Loucy (cell line): ENCODE measurements around the gene TACR2.

Experiments
- H2AFZ ChIP-seq: fragments of 200-600 bp; sonication (generic); 2 replicates; pipeline ENCODE4 v1.6.0; 2016; ENCODE audit warnings: antibody characterized with exemption, mild to moderate bottlenecking, low read length, moderate library complexity
- H3F3A ChIP-seq: fragments of 200-600 bp; 2 replicates; pipeline ENCODE4 v1.6.0; 2016; ENCODE audit warnings: antibody characterized with exemption, low read depth, mild to moderate bottlenecking
- H3K27me3 ChIP-seq: fragments of 200-600 bp; sonication (generic); 2 replicates; pipeline ENCODE4 v1.6.1; 2014; ENCODE audit warnings: low read length, mild to moderate bottlenecking; ENCODE audit not compliant: insufficient read depth, poor library complexity, severe bottlenecking
- H3K36me3 ChIP-seq: fragments of 200-600 bp; sonication (generic); 2 replicates; pipeline ENCODE4 v1.6.1; 2016; ENCODE audit warnings: low read length; ENCODE audit not compliant: insufficient read depth
- H3K4me1 ChIP-seq: fragments of 200-600 bp; sonication (generic); 2 replicates; pipeline ENCODE4 v1.5.1; 2014; ENCODE audit warnings: low read length, mild to moderate bottlenecking; ENCODE audit not compliant: insufficient read depth, poor library complexity, severe bottlenecking
- H3K4me2 ChIP-seq: fragments of 200-600 bp; sonication (generic); 2 replicates; pipeline ENCODE4 v1.6.0; 2014; ENCODE audit warnings: antibody characterized with exemption, low read length, low read depth, mild to moderate bottlenecking; ENCODE audit not compliant: poor library complexity, severe bottlenecking
- H3K4me3 ChIP-seq: fragments of 200-600 bp; sonication (generic); 2 replicates; pipeline ENCODE4 v1.5.1; 2014; ENCODE audit warnings: low read length, mild to moderate bottlenecking, mixed read lengths; ENCODE audit not compliant: poor library complexity, severe bottlenecking
- H3K79me2 ChIP-seq: fragments of 200-600 bp; sonication (generic); 2 replicates; pipeline ENCODE4 v1.6.1; 2014; ENCODE audit warnings: low read length; ENCODE audit not compliant: insufficient read depth
- H3K9ac ChIP-seq: fragments of 200-600 bp; sonication (generic); 2 replicates; pipeline ENCODE4 v1.6.0; 2014; ENCODE audit warnings: mild to moderate bottlenecking, low read depth, low read length, moderate library complexity; ENCODE audit not compliant: poor library complexity, severe bottlenecking
- H3K9me2 ChIP-seq: fragments of 200-600 bp; sonication (generic); replicated peaks from 2 replicates; pipeline ENCODE4 v1.6.1; 2016; ENCODE audit warnings: low read depth, low read length, mixed read lengths
- H3K9me3 ChIP-seq: fragments of 200-600 bp; sonication (generic); 2 replicates; pipeline ENCODE4 v1.6.1; 2014; ENCODE audit warnings: mild to moderate bottlenecking, antibody characterized with exemption, low read length, low read depth; ENCODE audit not compliant: insufficient read depth
- H4K20me1 ChIP-seq: fragments of 200-600 bp; sonication (generic); 2 replicates; pipeline ENCODE4 v1.6.0; 2014; ENCODE audit warnings: antibody characterized with exemption, low read length, mild to moderate bottlenecking; ENCODE audit not compliant: insufficient read depth, poor library complexity, severe bottlenecking
- EZH2phosphoT487 ChIP-seq: fragments of 200-600 bp; IDR thresholded peaks from 2 replicates; pipeline ENCODE4 v1.6.1; 2018; ENCODE audit warnings: antibody characterized with exemption, mild to moderate bottlenecking, moderate library complexity, borderline replicate concordance
- TF ChIP-seq, protein P1 (sequence below): fragments of 200-600 bp; sonication (generic); conservative IDR thresholded peaks from 2 replicates; pipeline ENCODE4 v1.5.1; 2014; ENCODE audit warnings: mild to moderate bottlenecking, antibody characterized with exemption, low read length

TACR2 gene

DNA sequence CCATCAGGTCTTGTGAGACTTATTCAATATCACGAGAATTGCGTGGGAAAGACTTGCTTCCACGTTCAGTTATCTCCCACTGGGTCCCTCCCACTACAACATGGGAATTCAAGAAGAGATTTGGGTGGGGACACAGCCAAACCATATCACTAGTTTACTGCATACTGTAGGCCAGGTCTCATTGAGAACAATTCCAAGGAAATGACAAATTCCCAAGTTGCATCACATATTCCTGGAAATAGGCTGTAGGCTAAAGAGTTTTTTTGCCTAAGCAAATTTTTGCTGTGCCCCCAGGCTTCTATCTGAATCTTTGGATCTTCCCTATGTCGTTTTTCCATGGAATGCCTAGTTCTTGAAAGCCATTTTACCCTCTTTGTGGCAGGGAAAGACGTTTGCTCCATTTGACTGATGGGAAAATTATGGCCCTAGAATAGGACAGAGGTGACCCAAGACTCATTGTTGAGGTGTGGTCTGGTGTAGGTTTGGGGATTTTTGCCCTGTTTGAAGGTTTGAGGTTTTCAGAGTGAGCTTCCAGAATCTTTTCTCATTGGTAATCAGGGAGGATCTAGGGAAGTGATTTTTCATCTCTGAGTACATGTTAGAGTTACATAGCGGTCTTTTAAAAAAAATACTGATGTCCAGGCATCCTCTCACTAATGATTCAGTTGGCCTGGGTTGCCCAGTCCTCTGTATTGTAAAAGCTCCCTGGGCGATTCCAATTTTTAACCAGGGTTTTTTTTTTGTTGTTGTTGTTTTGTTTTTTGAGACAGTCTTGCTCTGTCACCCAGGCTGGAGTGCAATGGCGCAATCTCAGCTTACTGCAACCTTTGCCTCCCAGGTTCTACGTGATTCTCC is 44.4 kb downstream of the TACR2 start:
- no peaks in the 10 kb centered on the region for H3K9me2 ChIP-seq
- H3K4me2 ChIP-seq, result no peak overlapping the region
- H2AFZ ChIP-seq, result no peak overlapping the region
- H3K4me1 ChIP-seq, result no peaks in the 10 kb centered on the region
- no peaks in the 10 kb centered on the region for H3K9me3 ChIP-seq
- H3F3A ChIP-seq, result no peaks in the 10 kb centered on the region
- no peaks in the 10 kb centered on the region for H3K79me2 ChIP-seq
- H3K4me3 ChIP-seq, result no peak overlapping the region
- H3K27me3 ChIP-seq, result no peaks in the 10 kb centered on the region
- peaks cover 94% of the 10 kb centered on the region for H3K36me3 ChIP-seq
- TF ChIP-seq, protein P1, sequence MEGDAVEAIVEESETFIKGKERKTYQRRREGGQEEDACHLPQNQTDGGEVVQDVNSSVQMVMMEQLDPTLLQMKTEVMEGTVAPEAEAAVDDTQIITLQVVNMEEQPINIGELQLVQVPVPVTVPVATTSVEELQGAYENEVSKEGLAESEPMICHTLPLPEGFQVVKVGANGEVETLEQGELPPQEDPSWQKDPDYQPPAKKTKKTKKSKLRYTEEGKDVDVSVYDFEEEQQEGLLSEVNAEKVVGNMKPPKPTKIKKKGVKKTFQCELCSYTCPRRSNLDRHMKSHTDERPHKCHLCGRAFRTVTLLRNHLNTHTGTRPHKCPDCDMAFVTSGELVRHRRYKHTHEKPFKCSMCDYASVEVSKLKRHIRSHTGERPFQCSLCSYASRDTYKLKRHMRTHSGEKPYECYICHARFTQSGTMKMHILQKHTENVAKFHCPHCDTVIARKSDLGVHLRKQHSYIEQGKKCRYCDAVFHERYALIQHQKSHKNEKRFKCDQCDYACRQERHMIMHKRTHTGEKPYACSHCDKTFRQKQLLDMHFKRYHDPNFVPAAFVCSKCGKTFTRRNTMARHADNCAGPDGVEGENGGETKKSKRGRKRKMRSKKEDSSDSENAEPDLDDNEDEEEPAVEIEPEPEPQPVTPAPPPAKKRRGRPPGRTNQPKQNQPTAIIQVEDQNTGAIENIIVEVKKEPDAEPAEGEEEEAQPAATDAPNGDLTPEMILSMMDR, result no peak
- H3K9ac ChIP-seq, result no peak overlapping the region
- H4K20me1 ChIP-seq, result no peaks in the 10 kb centered on the region

DNA sequence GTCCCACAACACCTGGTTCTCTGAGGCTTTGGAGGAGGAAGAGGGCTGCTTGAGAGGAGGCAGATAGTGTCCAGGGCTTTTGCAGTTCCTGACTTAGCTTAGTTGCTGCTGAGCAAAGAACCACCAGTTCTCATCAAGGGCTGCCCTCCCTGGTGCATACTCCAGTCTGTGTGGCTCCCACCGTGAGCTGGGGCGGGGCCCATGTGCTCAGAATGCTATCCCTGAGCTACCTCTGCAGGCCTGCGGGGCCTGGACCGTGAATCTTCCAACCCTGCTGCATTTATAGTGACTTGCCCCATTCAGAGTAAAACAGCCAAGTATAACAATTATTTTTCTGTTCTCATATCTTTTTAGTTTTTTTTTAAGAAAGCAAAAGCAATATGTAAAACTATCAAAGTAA is 49.2 kb downstream of the TACR2 start:
- TF ChIP-seq EZH2phosphoT487, result no peak
- TF ChIP-seq, protein P1, result no peak
- H2AFZ ChIP-seq, result no peak overlapping the region
- peaks cover 97% of the 10 kb centered on the region for H3K36me3 ChIP-seq
- no peaks in the 10 kb centered on the region for H3K79me2 ChIP-seq
- H3F3A ChIP-seq, result no peaks in the 10 kb centered on the region
- H3K9me2 ChIP-seq, result no peaks in the 10 kb centered on the region
- no peak overlapping the region for H3K9ac ChIP-seq
- no peaks in the 10 kb centered on the region for H4K20me1 ChIP-seq
- no peak overlapping the region for H3K4me3 ChIP-seq
- H3K4me1 ChIP-seq, result no peaks in the 10 kb centered on the region
- H3K4me2 ChIP-seq, result no peak overlapping the region
- no peaks in the 10 kb centered on the region for H3K9me3 ChIP-seq
- H3K27me3 ChIP-seq, result no peaks in the 10 kb centered on the region

DNA sequence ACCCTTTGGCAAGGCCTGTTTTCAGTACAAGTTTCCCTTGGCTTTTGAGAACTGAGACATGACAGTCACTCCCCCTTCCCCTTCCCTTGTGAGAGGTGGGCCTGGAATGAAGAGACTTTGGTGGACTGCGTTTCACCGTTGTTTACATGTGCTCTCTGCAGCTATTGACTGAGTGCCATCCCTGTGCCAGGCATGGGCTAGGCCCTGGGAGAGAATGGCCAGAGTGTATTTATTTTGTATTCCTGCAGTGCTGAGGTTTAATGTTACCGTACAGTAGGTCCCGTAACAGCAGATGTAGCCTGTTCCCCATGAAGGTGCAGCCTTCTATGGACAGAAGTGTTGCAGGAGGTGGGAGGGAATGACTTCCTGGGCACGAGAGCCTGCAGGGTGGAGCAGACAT is 50.0 kb downstream of the TACR2 start:
- Histone ChIP-seq H3K4me1 (no peaks in the 10 kb centered on the region), H3K9ac (no peak overlapping the region), H4K20me1 (no peaks in the 10 kb centered on the region), H3K27me3 (no peaks in the 10 kb centered on the region), H3K4me3 (no peak overlapping the region), H3K79me2 (no peaks in the 10 kb centered on the region), H3K36me3 (peaks cover 97% of the 10 kb centered on the region), H3F3A (no peaks in the 10 kb centered on the region), H3K4me2 (no peak overlapping the region), H3K9me2 (no peaks in the 10 kb centered on the region), H3K9me3 (no peaks in the 10 kb centered on the region), H2AFZ (no peak overlapping the region)
- TF ChIP-seq, protein P1, result no peak
- TF ChIP-seq EZH2phosphoT487, result no peak
